ENCODE results near the gene LZTR1.

GRCh38 chr22:21001601-21002325 lies 19.7 kb downstream of the LZTR1 start, which contains the start of gene THAP7:
- TF ChIP-seq CTCF (conservative IDR thresholded peaks at IDR 0.05; ENCODE audit: low read length): no peak
- no peak for TF ChIP-seq EZH2phosphoT487 (IDR thresholded peaks at IDR 0.05; ENCODE audit: borderline replicate concordance)
